OCI-LY3 (cell line): Measurements from ENCODE around the gene SCIN.

ENCODE experiments used
- CTCF ChIP-seq: fragments of 200-600, 300-600 bp; sonication (generic); IDR thresholded peaks from 2 replicates; pipeline ENCODE4 v1.5.1; 2014; ENCODE audit warnings: antibody characterized with exemption, low read length, low read depth
- EZH2phosphoT487 ChIP-seq: fragments of 200-600 bp; shearing (Covaris generic); IDR thresholded peaks from 2 replicates; pipeline ENCODE4 v1.6.1; 2018; ENCODE audit warnings: antibody characterized with exemption, mixed run types, low read depth

- TF ChIP-seq CTCF, result no peak
- no peak for TF ChIP-seq EZH2phosphoT487
These were observed 125.4 kb downstream of the SCIN start for GRCh38 chr7:12695965-12696364.
